T-helper 2 cell (primary cell): ENCODE measurements around the gene ACVR2A.

Source experiments
- DNase-seq, 5 experiments: peaks; one replicate each; pipeline versions ENCODE4 v3.0.0 to v3.0.0-alpha.2; 2012 to 2022
- total RNA-seq, 2 donors: gene quantifications; one replicate each; lab custom pipeline; 2026; lab: John Stamatoyannopoulos, UW

Gene ACVR2A
- total RNA-seq, result 30.2 to 46.3 reads per million in 2 donors

GRCh38 chr2:147844697-147845410, at the start of gene ACVR2A:
ACVR2A (plus strand) TSS chr2:147845029; CDS start chr2:147845153, 124 bp downstream.
- peak in 4 of 5 experiments; percentile 5 to 66 (median 18) for DNase-seq

DNA sequence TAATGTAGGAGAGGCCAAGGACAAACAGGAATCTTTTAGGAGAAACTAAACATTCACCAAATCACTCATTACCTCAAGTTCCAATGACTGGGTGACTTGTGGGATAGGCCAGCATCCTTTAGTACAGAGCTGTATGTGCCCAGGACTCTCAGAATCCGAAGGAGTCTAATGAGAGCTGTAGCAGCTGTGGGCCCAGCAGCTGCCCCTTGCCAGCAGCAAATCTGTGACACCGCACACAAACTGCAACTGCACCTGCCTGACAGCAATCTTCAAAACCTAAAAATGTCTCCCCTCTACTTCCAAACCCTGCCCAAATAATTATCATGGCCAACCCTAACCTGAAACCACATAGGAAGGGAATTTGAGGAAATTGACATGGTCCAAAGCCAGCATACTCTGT, 44.5 kb upstream of the ACVR2A start:
- no peak for DNase-seq

DNA sequence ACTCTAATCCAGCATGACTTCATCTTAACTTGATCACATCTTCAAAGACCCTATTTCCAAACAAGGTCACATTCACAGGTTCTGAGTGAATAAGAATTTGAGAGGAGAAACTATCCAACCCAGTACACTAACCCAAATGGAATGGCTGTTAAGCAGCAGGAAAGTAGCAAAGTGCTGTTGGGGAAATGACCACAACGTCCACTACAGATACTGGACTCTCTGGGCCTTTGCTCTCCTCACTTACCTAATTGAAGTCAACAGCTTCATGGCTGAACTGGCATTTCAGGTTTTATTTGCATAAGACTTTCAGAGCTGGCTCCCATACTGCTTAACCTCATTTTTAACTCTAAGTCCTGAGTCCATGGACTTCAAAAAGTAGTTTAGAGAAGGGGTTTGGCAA, 38.0 kb upstream of the ACVR2A start:
- no peak for DNase-seq

DNA sequence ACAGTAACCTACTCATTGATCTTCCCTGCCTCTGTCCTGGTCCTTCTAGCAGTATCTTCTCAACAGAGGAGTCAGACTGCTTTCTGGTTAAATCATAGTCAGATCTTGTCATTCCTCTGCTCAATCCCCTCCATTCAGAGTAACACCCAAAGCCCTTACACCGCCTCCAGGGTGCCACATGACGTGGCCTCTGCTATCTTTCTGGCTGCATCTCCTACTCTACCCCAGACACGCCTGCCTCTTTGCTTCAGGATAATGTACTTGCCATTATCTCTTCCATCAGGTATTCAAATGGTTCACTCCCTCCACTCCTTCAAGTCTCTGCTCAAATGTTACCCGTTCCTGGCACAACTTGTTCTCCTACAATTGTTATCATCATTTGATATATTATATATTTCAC, 36.3 kb upstream of the ACVR2A start:
- DNase-seq, result no peak

DNA sequence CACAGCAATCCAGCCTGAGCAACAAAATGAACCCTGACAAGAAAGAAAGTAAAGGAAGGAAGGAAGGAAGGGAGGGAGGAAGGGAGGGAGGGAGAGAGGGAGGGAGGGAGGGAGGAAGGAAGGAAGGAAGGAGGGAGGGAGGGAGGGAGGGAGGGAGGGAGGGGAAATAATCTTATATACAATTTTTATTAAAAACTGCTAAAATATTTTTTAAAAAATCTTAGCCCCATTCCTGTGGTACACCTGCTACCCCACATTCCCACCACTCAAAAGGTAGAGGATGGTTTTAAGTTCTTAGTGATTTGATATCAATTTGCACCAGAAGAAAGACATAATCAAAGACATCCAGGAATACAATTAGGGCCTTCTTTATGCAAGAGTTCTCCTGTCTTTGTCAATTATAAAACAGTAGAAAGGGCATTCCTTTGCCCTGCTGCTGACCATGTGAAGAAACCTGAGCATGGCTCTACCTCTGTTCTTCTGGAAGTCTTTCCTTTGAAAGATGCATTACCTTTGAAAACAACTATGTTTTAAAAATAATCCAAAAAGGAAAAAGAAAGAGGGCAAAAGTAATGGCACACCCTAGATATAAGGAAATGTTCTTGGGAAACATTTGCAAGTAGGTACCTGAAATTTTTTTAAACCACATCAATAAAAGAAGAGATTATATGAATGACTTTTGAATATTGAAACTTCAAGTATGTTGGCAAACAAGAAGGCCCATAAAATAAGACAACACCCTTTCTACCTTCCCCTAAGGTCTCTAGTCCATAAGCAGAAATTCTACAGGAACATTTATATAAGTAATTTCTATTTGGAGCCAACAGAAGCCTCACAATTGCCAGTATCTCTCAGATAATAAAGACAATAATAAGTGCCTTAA, 33.7 kb upstream of the ACVR2A start:
- DNase-seq, result no peak

DNA sequence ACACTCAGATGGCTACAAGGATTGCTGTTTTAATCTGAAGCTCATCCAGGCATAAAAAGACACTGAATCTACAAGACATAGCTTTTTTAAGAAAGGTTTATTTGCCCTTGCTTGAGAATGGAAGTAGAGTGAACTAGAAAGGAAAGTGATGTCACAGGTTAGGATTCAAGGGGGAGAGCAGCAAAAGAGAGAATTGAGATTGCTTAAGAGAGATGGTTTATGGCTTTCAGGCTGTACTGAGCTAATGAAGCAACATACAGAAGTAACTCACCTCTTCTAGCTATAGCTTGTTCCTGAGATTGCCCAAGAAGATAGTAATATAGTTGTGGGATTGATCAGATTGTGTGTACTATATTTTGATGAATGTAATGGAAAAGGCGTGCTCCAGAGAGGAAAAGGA, 26.1 kb upstream of the ACVR2A start:
- no peak for DNase-seq

- no peak for DNase-seq
These were observed 20.2 kb upstream of the ACVR2A start for GRCh38 chr2:147824620-147825019.

DNA sequence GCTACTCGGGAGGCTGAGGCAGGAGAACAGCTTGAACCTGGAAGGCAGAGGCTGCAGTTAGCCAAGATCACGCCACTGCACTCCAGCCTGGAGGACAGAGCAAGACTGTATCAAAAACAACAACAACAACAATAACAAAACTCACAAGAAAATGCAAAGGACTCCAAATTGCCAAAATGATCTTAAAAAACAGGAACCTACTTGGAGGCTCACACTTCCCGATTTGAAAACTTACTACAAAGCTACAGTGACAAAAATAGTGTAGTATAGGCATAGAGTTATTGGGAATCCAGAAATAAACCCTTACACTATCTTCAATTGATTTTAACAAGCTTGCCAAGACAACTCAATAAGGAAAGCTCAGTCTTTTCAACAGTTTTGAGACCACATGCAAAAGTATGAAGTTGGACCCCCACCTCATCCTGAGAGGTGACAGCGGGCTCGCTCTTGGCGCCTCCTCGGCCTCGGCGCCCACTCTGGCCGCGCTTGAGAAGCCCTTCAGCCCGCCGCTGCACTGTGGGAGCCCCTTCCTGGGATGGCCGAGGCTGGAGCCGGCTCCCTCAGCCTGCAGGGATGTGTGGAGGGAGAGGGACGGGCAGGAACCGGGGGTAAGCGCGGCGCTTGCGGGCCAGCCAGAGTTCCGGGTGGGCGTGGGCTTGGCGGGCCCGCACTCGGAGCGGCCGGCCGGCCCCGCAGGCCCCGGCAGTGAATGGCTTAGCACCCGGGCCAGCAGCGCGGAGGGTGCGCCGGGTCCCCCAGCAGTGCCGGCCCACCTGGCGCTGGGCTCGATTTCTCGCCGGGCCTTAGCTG, 18.3 kb upstream of the ACVR2A start:
- no peak for DNase-seq

DNA sequence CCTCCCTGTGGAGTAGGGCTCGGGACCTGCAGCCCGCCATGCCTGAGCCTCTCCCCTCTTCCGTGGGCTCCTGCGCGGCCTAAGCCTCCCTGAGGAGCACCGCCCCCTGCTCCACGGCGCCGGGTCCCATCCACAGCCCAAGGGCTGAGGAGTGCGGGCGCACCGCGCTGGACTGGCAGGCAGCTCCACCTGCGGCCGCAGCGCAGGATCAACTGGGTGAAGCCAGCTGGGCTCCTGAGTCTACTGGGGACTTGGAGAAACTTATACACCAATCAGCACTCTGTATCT, 17.8 kb upstream of the ACVR2A start:
- no peak for DNase-seq

DNA sequence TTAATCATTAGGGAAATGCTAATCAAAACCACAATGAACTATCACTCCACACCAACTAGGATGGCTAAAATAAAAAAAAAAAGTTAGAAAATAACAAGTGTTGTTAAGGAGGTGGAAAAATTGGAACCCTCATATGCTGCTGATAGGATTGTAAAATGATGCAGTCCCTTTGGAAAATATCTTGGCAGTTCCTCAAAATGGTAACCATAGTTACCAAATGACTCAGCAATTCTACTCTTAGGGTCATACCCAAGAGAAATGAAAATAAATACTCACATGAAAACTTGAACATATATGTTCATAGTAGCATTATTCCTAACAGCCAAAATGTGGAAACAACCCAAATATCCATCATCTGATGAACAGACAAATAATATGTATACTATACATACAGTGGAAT, 15.7 kb upstream of the ACVR2A start:
- DNase-seq, result no peak

GRCh38 chr2:147836099-147836498, 8.7 kb upstream of the ACVR2A start:
- no peak for DNase-seq

DNA sequence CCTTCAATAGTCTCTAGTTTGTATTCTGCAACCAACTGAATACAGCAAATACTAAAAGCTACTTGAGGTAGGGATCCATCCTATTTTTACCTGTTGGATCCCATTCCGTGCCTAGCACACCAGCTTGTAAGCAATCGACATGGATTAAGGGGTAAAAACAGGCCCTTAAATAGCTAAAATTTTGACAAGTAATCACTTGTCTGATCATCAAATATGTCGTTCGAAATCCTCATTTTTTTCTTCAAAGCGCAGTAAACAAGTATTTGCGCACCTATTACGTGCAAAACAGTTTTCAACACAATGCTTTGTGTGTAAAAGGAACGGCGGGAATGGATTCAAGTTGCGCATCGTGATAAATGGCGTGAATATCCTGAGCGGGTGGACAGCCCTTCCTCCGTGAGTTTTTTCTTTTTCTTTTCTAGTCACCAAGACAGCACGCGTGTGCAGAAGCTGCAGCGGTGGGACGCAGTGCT, 1.4 kb upstream of the ACVR2A start:
- DNase-seq, result no peak

GRCh38 chr2:147843864-147844696, 749 bp upstream of the ACVR2A start:
- peak; percentile 71 to 89 (median 78) for DNase-seq

DNA sequence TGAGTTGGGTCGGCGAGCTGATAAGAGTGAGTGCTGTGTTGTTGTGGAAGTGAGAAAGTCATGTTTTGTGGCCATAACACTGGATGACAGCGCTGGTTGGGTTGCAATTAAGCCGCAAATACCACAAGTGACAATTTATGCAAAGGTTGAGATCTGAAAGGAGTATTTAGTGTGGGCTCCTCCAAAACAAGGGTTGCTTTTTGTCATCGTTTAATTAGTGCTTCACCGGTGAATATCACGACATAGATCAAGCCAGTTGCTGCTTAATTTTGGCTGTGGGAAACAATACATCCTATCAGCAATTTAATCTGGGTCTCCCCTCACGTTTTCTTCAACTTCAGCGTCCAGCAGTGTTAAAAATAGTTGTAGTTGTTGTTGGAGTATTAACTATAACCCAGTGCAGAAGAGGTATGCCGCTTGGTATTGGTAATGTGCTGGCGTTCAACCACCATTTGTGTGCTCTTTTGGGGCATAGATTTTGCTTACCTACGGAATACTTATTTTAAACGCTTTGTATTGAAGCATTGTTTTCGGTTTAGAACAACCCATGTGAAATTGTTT, 662 bp downstream of the ACVR2A start:
- peak in 4 of 5 experiments; percentile 21 to 92 (median 36) for DNase-seq

DNA sequence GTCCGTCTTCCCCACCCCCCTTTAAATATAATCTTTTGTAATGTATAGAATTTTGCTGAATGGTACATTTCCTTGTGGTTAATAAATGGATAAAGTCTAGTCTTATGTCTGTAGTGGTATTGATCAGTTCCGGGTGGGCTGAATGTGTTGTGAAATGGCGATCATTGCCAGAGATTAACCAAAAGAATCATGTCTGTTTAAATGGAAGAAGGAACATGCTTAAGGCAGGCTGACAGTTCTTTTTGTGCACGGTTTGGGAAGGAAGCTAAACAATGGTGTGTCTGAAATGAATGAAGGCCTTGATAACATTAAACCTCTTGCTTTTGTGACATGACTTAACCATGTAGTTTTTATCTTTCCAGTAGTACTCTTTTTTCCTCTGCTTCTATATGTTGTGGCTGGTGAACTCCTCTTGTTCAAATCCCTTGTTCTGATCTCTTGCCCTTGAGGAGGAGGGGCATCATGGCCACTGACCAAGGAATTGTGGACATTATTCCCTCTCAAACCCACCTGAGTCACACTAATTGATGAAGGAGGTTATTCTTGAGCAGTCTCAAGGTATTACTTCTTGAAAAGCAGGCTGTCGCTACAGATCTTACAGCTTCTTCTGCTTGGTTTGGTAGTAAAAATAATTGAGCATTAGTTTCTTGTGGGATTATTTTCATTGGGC, 1.7 kb downstream of the ACVR2A start:
- DNase-seq, result no peak

DNA sequence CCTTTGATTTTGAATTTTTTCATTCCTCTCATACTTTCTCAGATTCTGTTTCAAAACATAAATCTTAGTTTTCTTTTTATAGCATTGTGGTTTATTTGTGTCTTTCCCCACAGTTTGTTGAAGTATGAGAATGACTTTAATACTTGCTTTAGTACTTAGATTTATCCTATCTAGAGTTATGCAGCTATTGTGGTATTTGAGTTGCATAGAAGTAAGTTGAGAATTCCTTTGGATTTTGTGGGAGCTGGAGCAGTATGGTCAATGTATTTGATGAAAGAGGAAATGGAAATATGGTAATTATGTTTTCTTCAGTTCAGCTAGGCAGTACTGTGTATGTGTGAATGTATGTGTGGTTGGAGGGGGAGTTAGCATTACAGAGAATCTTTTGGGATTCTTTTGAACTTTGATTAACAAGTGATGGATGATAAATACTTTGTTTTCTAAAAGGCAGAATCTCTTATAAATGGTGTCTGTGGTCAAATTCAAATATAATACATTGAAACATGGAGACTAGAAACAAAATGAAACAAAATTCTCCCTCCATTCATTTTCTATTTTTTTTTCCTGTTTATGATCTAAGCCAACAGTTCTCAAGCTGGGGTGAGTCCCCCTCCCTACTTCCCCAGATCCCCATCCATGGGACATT, 3.0 kb downstream of the ACVR2A start:
- peak in 1 of 5 experiments; percentile 4 for DNase-seq

DNA sequence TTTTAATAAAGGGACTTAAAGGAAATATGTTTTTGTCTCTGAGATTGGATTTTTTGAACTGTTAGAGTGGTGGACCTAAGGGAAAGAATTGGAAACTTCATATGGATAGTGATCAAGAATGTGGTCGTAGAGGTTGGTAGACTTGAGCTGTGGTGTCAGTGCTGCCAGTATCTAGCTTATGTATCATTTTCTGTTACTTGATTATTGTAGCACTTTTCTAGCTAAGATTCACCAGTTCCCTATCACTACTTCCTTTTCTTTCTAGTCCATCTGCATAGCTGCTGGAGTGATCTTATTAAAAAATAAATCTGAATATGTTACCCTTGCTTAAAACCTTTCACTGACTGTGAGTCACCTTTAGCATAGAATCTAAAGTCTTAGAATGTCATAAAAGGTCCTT, 6.0 kb downstream of the ACVR2A start:
- DNase-seq, result no peak

GRCh38 chr2:147851244-147851930, 6.6 kb downstream of the ACVR2A start:
- no peak for DNase-seq

DNA sequence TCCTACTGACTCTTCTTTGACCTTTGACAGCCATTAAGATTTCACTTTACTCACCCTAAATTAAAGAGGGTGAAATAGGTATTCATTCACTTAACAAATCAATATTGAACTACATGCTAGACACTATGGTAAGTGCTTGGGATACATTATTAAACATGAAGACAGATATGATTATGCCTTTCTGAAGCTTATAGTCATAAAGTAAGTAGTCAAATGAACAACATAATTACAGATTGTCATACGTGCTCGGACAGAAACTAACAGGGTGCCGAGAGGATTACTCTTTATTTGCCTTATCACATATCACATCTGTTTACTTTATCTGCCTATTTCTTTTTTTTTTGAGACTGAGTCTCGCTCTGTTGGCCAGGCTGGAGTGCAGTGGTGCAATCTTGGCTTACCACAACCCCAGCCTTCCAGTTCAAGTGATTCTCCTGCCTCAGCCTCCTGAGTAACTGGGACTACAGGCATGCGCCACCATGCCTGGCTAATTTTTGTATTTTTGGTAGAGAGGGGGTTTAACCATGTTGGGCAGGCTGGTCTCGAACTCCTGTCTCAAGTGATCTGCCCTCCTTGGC, 9.8 kb downstream of the ACVR2A start:
- peak in 1 of 5 experiments; percentile 11 for DNase-seq

DNA sequence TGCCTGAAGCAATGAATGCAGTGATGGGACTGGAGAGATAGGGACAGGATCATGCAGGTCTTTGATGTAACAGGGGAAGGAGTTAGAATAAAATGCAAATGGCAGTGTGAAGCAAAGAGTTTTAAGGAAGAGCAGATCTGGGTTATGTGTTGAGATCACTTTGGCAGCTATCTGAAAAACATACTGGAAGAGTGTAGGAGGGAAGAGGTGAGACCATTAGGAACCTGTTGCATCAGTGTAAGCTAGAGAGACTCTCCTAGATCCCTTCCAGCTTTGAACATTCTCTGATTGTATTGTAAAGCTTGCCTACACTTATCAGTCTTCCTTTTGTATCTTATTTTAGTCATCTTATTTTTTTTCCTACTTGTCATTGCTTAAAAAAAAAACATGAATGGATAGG, 10.5 kb downstream of the ACVR2A start:
- no peak for DNase-seq
